SK-N-SH (cell line): ENCODE data around the gene CHMP6. TPM values are rescaled to one million over a fixed set of nuclear protein-coding genes. Genes with fewer than 3 reads are reported as not detected.

Source experiments
- CTCF ChIA-PET: fragments of 300-600, 350-600 bp; formaldehyde crosslinking; extraction: SDS; loops from one replicate; lab custom pipeline; 2021; lab: Yijun Ruan, JAX
- POLR2A ChIA-PET: fragments of 350-600 bp; sonication (Branson Sonifier 250); formaldehyde crosslinking; extraction: SDS; loops from one replicate; lab custom pipeline; 2020; ENCODE audit warnings: antibody characterized with exemption, inconsistent platforms; lab: Yijun Ruan, JAX
- DNase-seq: peaks from one replicate; pipeline ENCODE4 v3.0.0; 2012
- H2AFZ ChIP-seq: fragments of 200-600 bp; sonication (generic); 2 replicates; pipeline ENCODE4 v1.8.1; 2016; ENCODE audit warnings: antibody characterized with exemption, mild to moderate bottlenecking, low read depth
- H3F3A ChIP-seq: fragments of 200-600 bp; sonication (generic); replicated peaks from 2 replicates; pipeline ENCODE3; 2016; ENCODE audit warnings: antibody characterized with exemption, mild to moderate bottlenecking; ENCODE audit not compliant: insufficient read depth
- H3K27ac ChIP-seq, 2 experiments: fragments of 200-500 bp in 1 of 2; fragments of 200-600 bp in 1 of 2; sonication (Bioruptor generic) in 1 of 2; sonication (generic), shearing (Covaris generic) in 1 of 2; 2 replicates each; pipeline versions ENCODE4 v1.5.1 to v1.6.1; 2014 to 2016; ENCODE audit warnings: low read depth in 2 of 2, inconsistent platforms in 1 of 2, low read length in 1 of 2, mild to moderate bottlenecking in 1 of 2, mixed read lengths in 1 of 2
- H3K27me3 ChIP-seq: fragments of 200-600 bp; sonication (generic), shearing (Covaris generic); 2 replicates; pipeline ENCODE4 v1.6.1; 2016; ENCODE audit warnings: mixed run types; ENCODE audit not compliant: insufficient read depth
- H3K36me3 ChIP-seq, 2 experiments: fragments of 200-500 bp in 1 of 2; fragments of 200-600 bp in 1 of 2; sonication (Bioruptor generic) in 1 of 2; sonication (generic) in 1 of 2; replicated peaks in 1 of 2; 2 replicates each; pipeline versions ENCODE3 to v1.5.1; 2014 to 2016; ENCODE audit warnings: low read length in 1 of 2, mild to moderate bottlenecking in 1 of 2; ENCODE audit not compliant: insufficient read depth in 2 of 2, control insufficient read depth in 1 of 2
- H3K4me1 ChIP-seq, 2 experiments: fragments of 200-500 bp in 1 of 2; fragments of 200-600 bp in 1 of 2; sonication (Bioruptor generic) in 1 of 2; sonication (generic), shearing (Covaris generic) in 1 of 2; 2 replicates each; pipeline versions ENCODE4 v1.5.1 to v1.6.1; 2014 to 2016; ENCODE audit warnings: low read depth in 1 of 2, low read length in 1 of 2, mixed run types in 1 of 2; ENCODE audit not compliant: insufficient read depth in 2 of 2, control insufficient read depth in 1 of 2
- H3K4me2 ChIP-seq: fragments of 200-600 bp; sonication (generic), shearing (Covaris generic); 2 replicates; pipeline ENCODE4 v1.6.1; 2017; ENCODE audit warnings: mixed run types
- H3K4me3 ChIP-seq, 2 experiments: fragments of 200-500 bp in 1 of 2; fragments of 200-600 bp in 1 of 2; sonication (Bioruptor generic) in 1 of 2; sonication (generic), shearing (Covaris generic) in 1 of 2; 2 replicates each; pipeline versions ENCODE4 v1.5.1 to v1.8.1; 2014 to 2016; ENCODE audit warnings: low read depth in 2 of 2, inconsistent platforms in 1 of 2, low read length in 1 of 2, mild to moderate bottlenecking in 1 of 2, mixed read lengths in 1 of 2, moderate library complexity in 1 of 2
- H3K79me2 ChIP-seq: fragments of 200-600 bp; sonication (generic); 2 replicates; pipeline ENCODE4 v1.8.1; 2017; ENCODE audit warnings: mild to moderate bottlenecking; ENCODE audit not compliant: insufficient read depth
- H3K9ac ChIP-seq: fragments of 200-600 bp; sonication (generic); 2 replicates; pipeline ENCODE4 v1.6.1; 2017; ENCODE audit warnings: mixed run types
- H3K9me2 ChIP-seq: fragments of 200-600 bp; sonication (generic); 2 replicates; pipeline ENCODE4 v1.6.1; 2017; ENCODE audit warnings: mixed run types
- H3K9me3 ChIP-seq: fragments of 200-600 bp; sonication (generic); 2 replicates; pipeline ENCODE4 v1.6.1; 2017; ENCODE audit warnings: mixed run types, mild to moderate bottlenecking, moderate library complexity
- H4K20me1 ChIP-seq: fragments of 200-600 bp; sonication (generic); 2 replicates; pipeline ENCODE4 v1.6.1; 2017; ENCODE audit warnings: mild to moderate bottlenecking, mixed run types; ENCODE audit not compliant: insufficient read depth
- ELF1 ChIP-seq: IDR thresholded peaks from 2 replicates; pipeline ENCODE4 v1.4.0; 2012
- GABPA ChIP-seq: IDR thresholded peaks from 2 replicates; pipeline ENCODE4 v1.4.0; 2012; ENCODE audit warnings: low read depth, mild to moderate bottlenecking
- NFIC ChIP-seq: IDR thresholded peaks from 2 replicates; pipeline ENCODE4 v1.4.0; 2012; ENCODE audit warnings: borderline replicate concordance
- NRF1 ChIP-seq: IDR thresholded peaks from 2 replicates; pipeline ENCODE4 v1.6.1; 2012; ENCODE audit warnings: low read depth, mild to moderate bottlenecking, low read length
- POLR2AphosphoS5 ChIP-seq: IDR thresholded peaks from 2 replicates; pipeline ENCODE4 v1.6.1; 2012; ENCODE audit warnings: low read depth, low read length
- RXRA ChIP-seq: IDR thresholded peaks from 2 replicates; pipeline ENCODE4 v1.4.0; 2012; ENCODE audit warnings: low read depth, mild to moderate bottlenecking, borderline replicate concordance
- SIN3A ChIP-seq: IDR thresholded peaks from 2 replicates; pipeline ENCODE4 v1.6.1; 2012; ENCODE audit warnings: low read depth, mild to moderate bottlenecking, low read length, moderate library complexity, borderline replicate concordance
- TEAD4 ChIP-seq: IDR thresholded peaks from 2 replicates; pipeline ENCODE4 v1.4.0; 2012; ENCODE audit warnings: mild to moderate bottlenecking, borderline replicate concordance; ENCODE audit not compliant: insufficient read depth
- WGBS: methylation state at CpG from one replicate; pipeline ENCODE4 v1.1.6; 2017; ENCODE audit warnings: low lambda C conversion rate; 5-methylcytosine and 5-hydroxymethylcytosine counted together
- polyA plus RNA-seq, 3 experiments: library from polyadenylated mRNA; depleted of rRNA; stranded (reverse); fragments of >200 nt; gene quantifications; 2 replicates each; pipeline ENCODE4 v1.2.3, GENCODE V29; 2012
- TF ChIP-seq, protein P1 (sequence below): IDR thresholded peaks from 2 replicates; pipeline ENCODE4; 2012
- TF ChIP-seq, protein P2 (sequence below): IDR thresholded peaks from 2 replicates; pipeline ENCODE4 v1.4.0; 2012; ENCODE audit warnings: low read depth, borderline replicate concordance
- TF ChIP-seq, protein P3 (sequence below): fragments of 200-600 bp; sonication (generic); IDR thresholded peaks from 2 replicates; pipeline ENCODE4 v1.6.1; 2017; ENCODE audit warnings: antibody characterized with exemption, mild to moderate bottlenecking, moderate library complexity
- TF ChIP-seq, protein P4 (sequence below): fragments of 150-350 bp; IDR thresholded peaks from 2 replicates; pipeline ENCODE4 v1.6.1; 2016; ENCODE audit warnings: mild to moderate bottlenecking, low read depth, low read length
- TF ChIP-seq, protein P5 (sequence below): fragments of 150-350 bp; IDR thresholded peaks from 2 replicates; pipeline ENCODE4 v1.6.1; 2017; ENCODE audit warnings: antibody characterized with exemption, low read length, low read depth, borderline replicate concordance

The CHMP6 gene
- polyA plus RNA-seq, 1 of the 3 experiments (the other 2 are of a cell fraction), result 44.1 TPM

DNA sequence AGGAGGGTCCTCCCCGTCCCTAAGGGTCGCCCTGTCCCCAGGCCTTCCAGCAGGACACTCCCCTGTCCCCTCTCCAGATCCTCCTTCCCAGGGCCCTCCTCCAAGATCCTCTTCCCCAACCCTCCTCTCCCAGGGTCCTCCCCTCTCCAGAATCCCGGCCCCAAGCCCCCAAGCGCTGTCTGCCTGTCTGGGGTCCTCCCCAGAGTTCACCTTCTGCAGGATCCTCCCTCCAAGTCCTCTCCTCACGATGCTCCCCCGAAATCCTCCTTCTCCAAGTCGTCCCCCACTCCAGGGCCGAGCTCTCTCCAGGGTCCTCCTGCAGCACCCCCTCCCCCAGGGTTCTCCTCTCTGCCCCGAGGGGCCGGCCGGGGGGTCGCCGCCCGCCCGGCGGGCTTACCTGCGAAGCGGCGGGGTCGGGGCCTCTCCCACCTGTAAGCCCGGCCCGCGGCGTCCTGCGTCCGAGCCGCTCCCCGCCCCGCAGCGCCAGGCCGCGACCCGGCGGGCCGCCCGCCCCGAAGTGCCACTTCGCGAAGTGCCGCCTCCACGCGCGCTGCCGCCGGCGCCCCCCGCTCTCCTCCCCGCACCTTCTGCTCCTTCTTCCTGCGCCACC, 42.6 kb downstream of the CHMP6 start:
- H3K9me2 ChIP-seq, result no peaks in the 10 kb centered on the region
- H3K27ac ChIP-seq, result peak overlapping the region in 1 of 2 experiments; percentile 41; a peak in 1 of 4 replicates
- peak overlapping the region; percentile 68 for H3K9ac ChIP-seq
- H3K79me2 ChIP-seq, result peaks cover 25% of the 10 kb centered on the region
- peaks cover 0 to 10% of the 10 kb centered on the region in 2 experiments for H3K36me3 ChIP-seq
- TF ChIP-seq, protein P1, sequence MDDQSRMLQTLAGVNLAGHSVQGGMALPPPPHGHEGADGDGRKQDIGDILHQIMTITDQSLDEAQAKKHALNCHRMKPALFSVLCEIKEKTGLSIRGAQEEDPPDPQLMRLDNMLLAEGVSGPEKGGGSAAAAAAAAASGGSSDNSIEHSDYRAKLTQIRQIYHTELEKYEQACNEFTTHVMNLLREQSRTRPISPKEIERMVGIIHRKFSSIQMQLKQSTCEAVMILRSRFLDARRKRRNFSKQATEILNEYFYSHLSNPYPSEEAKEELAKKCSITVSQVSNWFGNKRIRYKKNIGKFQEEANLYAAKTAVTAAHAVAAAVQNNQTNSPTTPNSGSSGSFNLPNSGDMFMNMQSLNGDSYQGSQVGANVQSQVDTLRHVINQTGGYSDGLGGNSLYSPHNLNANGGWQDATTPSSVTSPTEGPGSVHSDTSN, result no peak
- no peak for TF ChIP-seq GABPA
- no peak for TF ChIP-seq NRF1
- TF ChIP-seq, protein P2, sequence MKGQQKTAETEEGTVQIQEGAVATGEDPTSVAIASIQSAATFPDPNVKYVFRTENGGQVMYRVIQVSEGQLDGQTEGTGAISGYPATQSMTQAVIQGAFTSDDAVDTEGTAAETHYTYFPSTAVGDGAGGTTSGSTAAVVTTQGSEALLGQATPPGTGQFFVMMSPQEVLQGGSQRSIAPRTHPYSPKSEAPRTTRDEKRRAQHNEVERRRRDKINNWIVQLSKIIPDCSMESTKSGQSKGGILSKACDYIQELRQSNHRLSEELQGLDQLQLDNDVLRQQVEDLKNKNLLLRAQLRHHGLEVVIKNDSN, result no peak
- TF ChIP-seq TEAD4, result no peak
- TF ChIP-seq, protein P3, sequence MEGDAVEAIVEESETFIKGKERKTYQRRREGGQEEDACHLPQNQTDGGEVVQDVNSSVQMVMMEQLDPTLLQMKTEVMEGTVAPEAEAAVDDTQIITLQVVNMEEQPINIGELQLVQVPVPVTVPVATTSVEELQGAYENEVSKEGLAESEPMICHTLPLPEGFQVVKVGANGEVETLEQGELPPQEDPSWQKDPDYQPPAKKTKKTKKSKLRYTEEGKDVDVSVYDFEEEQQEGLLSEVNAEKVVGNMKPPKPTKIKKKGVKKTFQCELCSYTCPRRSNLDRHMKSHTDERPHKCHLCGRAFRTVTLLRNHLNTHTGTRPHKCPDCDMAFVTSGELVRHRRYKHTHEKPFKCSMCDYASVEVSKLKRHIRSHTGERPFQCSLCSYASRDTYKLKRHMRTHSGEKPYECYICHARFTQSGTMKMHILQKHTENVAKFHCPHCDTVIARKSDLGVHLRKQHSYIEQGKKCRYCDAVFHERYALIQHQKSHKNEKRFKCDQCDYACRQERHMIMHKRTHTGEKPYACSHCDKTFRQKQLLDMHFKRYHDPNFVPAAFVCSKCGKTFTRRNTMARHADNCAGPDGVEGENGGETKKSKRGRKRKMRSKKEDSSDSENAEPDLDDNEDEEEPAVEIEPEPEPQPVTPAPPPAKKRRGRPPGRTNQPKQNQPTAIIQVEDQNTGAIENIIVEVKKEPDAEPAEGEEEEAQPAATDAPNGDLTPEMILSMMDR, result no peak
- TF ChIP-seq, protein P4, sequence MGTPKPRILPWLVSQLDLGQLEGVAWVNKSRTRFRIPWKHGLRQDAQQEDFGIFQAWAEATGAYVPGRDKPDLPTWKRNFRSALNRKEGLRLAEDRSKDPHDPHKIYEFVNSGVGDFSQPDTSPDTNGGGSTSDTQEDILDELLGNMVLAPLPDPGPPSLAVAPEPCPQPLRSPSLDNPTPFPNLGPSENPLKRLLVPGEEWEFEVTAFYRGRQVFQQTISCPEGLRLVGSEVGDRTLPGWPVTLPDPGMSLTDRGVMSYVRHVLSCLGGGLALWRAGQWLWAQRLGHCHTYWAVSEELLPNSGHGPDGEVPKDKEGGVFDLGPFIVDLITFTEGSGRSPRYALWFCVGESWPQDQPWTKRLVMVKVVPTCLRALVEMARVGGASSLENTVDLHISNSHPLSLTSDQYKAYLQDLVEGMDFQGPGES, result no peak
- TF ChIP-seq, protein P5, sequence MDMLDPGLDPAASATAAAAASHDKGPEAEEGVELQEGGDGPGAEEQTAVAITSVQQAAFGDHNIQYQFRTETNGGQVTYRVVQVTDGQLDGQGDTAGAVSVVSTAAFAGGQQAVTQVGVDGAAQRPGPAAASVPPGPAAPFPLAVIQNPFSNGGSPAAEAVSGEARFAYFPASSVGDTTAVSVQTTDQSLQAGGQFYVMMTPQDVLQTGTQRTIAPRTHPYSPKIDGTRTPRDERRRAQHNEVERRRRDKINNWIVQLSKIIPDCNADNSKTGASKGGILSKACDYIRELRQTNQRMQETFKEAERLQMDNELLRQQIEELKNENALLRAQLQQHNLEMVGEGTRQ, result no peak
- no peak for TF ChIP-seq SIN3A
- no peak for TF ChIP-seq NFIC
- TF ChIP-seq POLR2AphosphoS5, result no peak
- no peak for TF ChIP-seq RXRA
- no peak for TF ChIP-seq ELF1
- TF ChIP-seq, all 33 proteins: peak for 0
- peaks cover 0 to 45% of the 10 kb centered on the region in 2 experiments; a peak in 2 of 4 replicates for H3K4me1 ChIP-seq
- peak overlapping the region; percentile 66; the same call in 1 of the 2 replicates for H2AFZ ChIP-seq
- no peak for DNase-seq
- WGBS, result 5% methylated on average over 11 of the region's 49 CpGs
- ChIA-PET POLR2A (no interaction called here), CTCF (interaction anchor here (1.2 to 19.0 kb wide), 5 partner anchors 9 to 81 kb away, joined by 3 to 668 read pairs (median 5); no protein-coding TSS in a partner anchor)
- H3F3A ChIP-seq, result peaks cover 9% of the 10 kb centered on the region
- H3K4me2 ChIP-seq, result peak overlapping the region; percentile 83
- H4K20me1 ChIP-seq, result peaks cover 29% of the 10 kb centered on the region
- no peaks in the 10 kb centered on the region for H3K27me3 ChIP-seq
- peak overlapping the region; percentile 83 to 94 for H3K4me3 ChIP-seq
- no peaks in the 10 kb centered on the region for H3K9me3 ChIP-seq
